Measurements from ENCODE around the gene HS6ST3. TPM values are rescaled to one million over a fixed set of nuclear protein-coding genes. Genes with fewer than 3 reads are reported as not detected.

HS6ST3 gene
- total RNA-seq, 1 donor from 2014 or later = not detected

DNA sequence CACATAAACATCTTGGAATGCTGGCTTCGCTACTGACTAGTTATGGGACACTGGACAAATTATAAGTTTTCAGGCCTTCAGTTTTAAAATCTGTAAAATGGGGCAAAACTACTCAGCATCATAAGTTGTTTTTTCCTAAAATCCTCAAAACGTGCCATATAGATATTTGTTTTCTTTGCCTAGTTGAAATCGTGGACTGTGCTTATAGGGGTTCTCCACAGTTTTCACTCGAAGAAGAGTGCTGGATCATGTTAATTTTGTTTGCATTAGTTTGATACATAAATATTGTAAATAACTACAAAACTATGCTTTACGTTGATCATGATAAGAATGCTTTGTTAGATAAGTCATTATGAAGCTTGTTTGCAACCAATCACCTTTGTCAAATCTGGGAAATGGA lies 591.0 kb downstream of the HS6ST3 start:
- intact Hi-C loops (cut with micrococcal nuclease) = no loop called here
- DNase-seq = no peak
- Mint-ChIP-seq H3K4me1 (no peaks in the 10 kb centered on the region), H3K36me3 (ENCODE audit: low read depth) (no peaks in the 10 kb centered on the region), H3K9me3 (no peaks in the 10 kb centered on the region), H3K4me3 (no peak overlapping the region), H3K27ac (no peak overlapping the region), H3K27me3 (no peaks in the 10 kb centered on the region)

DNA sequence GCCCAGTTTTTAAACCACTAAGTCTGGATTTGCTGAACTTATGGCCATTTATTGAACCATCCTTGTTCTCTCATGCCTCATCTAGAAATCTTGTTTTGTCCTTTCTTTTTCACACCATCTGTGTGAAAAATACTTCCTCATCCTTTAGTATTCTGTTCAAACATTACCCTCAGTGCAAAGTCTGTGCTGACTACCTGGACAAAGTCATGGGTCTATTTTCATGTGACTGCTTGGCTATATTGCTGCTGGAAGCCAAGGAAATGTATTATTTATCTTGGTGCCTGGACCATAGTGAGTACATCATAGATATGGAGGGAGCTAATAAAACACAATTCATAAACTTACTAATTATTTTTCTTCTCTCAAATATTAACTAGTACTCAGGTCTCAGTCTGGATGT lies 591.9 kb downstream of the HS6ST3 start:
- Mint-ChIP-seq H3K27ac (no peak overlapping the region), H3K36me3 (ENCODE audit: low read depth) (no peaks in the 10 kb centered on the region), H3K4me1 (no peaks in the 10 kb centered on the region), H3K27me3 (no peaks in the 10 kb centered on the region), H3K9me3 (no peaks in the 10 kb centered on the region), H3K4me3 (no peak overlapping the region)
- DNase-seq = no peak
- intact Hi-C loops (cut with micrococcal nuclease) = no loop called here

DNA sequence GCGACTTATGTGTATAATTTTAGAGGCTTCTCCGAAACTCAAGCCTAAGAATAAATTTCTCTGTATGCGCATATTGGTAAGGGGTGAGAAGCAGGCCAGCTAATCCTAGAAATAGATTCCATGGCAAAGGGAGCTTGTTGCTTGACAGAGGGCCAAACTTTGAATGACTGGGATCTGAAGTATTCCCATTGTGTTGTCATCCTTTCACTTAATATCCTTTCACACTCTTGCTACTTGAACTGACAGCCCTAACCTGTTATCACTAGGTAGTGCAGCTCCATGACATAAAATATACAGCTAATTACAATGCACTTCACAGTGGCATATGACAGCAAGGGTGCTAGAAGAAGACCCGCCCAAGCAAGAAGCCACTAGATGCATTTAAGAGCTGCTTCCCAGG lies 594.6 kb downstream of the HS6ST3 start:
- no peak for DNase-seq
- Mint-ChIP-seq H3K9me3 (no peaks in the 10 kb centered on the region), H3K27ac (no peak overlapping the region), H3K36me3 (ENCODE audit: low read depth) (no peaks in the 10 kb centered on the region), H3K4me3 (no peak overlapping the region), H3K27me3 (no peaks in the 10 kb centered on the region), H3K4me1 (no peaks in the 10 kb centered on the region)
- intact Hi-C loops (cut with micrococcal nuclease) = no loop called here

DNA sequence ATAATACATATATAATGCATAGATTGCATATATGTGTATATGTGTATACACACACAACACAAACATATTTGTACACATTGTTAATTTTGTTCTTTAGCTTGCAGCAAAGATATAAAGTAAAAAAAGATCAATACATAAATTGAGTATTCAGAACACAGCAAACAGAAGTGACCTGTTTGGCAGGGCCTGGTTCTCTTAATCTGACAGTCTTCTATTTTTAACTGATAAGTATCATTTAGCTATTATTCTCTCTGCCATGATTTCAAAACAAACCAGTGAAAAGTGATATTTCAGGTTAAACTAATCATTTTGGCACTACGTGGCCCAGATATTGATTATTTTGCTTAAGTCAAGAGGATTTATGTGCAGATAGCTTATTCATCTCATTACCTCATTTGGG lies 595.0 kb downstream of the HS6ST3 start:
- Mint-ChIP-seq H3K4me1 (no peaks in the 10 kb centered on the region), H3K27ac (no peak overlapping the region)

DNA sequence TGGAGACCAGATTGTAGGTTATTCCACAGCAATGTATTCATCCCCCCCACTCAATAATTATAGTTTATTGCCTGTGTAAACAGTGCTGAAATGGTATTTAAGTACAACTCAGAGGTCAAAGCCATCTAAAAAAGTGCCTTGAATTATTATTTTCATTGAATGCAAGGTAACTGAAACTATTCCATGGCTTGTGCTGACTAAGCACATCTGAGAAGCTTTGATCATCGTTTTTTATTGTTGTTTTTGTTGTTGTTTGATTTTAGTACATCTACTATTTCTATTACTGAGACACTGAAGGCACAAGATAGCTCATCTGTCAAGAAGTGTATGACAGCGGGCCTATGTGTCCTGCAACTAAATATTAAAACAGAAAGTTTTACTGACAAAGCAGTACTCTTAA lies 596.4 kb downstream of the HS6ST3 start:
- Mint-ChIP-seq H3K4me1 (no peaks in the 10 kb centered on the region), H3K4me3 (no peak overlapping the region), H3K27ac (no peak overlapping the region), H3K27me3 (no peaks in the 10 kb centered on the region), H3K9me3 (no peaks in the 10 kb centered on the region), H3K36me3 (ENCODE audit: low read depth) (no peaks in the 10 kb centered on the region)
- DNase-seq = no peak
- intact Hi-C loops (cut with micrococcal nuclease) = no loop called here

More for the DNA sequence above, 595.0 kb downstream of the HS6ST3 start:
- H3K4me3 Mint-ChIP-seq = no peak overlapping the region
- intact Hi-C loops (cut with micrococcal nuclease) = no loop called here
- H3K36me3 Mint-ChIP-seq (ENCODE audit: low read depth) = no peaks in the 10 kb centered on the region
- DNase-seq = no peak
- no peaks in the 10 kb centered on the region for H3K27me3 Mint-ChIP-seq
- no peaks in the 10 kb centered on the region for H3K9me3 Mint-ChIP-seq

DNA sequence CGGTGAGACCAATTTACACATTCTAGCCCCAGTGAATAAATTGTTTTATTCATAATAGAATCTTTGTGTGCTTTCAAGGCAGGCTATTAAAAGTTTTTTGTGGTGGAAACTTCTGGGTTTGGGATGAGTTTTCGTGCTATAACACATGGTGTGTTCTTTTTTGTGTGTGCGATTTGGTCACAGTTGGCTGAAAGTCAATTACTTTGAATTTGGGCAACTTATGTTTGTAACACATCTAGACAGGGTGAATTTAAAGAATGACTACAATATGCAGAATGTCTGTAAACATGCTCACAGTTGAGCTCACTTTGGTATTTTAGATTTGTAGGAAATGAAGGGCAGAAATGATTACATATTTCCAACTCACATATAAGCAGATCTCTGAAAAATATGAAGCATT lies 597.3 kb downstream of the HS6ST3 start:
- Mint-ChIP-seq H3K36me3 (ENCODE audit: low read depth) (no peaks in the 10 kb centered on the region), H3K4me1 (no peaks in the 10 kb centered on the region), H3K27ac (no peak overlapping the region), H3K4me3 (no peak overlapping the region), H3K9me3 (no peaks in the 10 kb centered on the region), H3K27me3 (no peaks in the 10 kb centered on the region)
- intact Hi-C loops (cut with micrococcal nuclease) = no loop called here
- DNase-seq = no peak

DNA sequence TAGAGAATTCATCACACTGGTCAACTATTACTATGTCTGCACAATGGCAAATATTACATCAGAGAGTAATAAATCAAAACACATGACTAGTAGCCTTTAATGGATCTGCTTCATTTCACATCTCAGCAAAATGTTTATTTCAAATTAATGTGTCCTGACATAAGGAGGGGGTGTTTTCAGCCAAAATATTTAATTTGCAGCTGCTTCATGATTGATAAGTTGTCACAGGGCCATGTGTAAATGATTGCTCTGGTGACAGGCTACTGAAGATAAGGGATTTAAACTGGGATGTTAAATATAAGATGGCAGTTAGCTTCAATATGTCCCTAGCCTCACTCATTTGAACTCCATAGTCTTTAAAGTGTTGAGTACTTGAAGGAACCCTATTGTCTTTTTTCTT lies 601.1 kb downstream of the HS6ST3 start:
- H3K27me3 Mint-ChIP-seq = no peaks in the 10 kb centered on the region
- no peaks in the 10 kb centered on the region for H3K9me3 Mint-ChIP-seq
- no peak for DNase-seq
- H3K4me3 Mint-ChIP-seq = no peak overlapping the region
- intact Hi-C loops (cut with micrococcal nuclease) = no loop called here
- H3K4me1 Mint-ChIP-seq = no peaks in the 10 kb centered on the region
- H3K27ac Mint-ChIP-seq = no peak overlapping the region
- no peaks in the 10 kb centered on the region for H3K36me3 Mint-ChIP-seq (ENCODE audit: low read depth)

DNA sequence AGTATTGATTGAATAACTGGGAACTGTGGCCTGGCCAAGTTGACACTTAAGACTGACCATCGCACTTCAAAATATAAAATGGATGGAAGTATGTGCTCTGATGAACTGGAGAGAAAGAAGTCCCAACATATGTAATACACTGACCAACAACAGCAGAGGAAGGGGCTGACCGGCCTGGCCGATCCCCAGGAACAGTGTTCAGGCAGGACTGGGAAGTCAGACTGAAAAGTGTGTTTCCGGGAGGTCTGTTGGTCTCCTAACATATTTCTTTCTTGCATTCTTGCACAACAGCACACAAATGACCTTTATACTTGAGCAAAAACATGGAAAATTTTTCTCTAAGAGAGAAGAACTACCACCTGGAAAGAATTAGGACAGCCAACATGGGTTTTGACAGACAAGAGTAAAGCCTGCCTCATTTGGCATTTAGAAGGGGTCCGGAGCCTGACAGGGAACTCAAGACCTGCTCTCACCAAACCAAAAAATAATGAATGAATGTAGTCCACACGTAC lies 606.5 kb downstream of the HS6ST3 start:
- no peak for DNase-seq
- no peaks in the 10 kb centered on the region for H3K4me1 Mint-ChIP-seq
- no peak overlapping the region for H3K27ac Mint-ChIP-seq
- no peaks in the 10 kb centered on the region for H3K9me3 Mint-ChIP-seq
- intact Hi-C loops (cut with micrococcal nuclease) = no loop called here
- no peaks in the 10 kb centered on the region for H3K36me3 Mint-ChIP-seq (ENCODE audit: low read depth)
- H3K27me3 Mint-ChIP-seq = no peaks in the 10 kb centered on the region
- H3K4me3 Mint-ChIP-seq = no peak overlapping the region

DNA sequence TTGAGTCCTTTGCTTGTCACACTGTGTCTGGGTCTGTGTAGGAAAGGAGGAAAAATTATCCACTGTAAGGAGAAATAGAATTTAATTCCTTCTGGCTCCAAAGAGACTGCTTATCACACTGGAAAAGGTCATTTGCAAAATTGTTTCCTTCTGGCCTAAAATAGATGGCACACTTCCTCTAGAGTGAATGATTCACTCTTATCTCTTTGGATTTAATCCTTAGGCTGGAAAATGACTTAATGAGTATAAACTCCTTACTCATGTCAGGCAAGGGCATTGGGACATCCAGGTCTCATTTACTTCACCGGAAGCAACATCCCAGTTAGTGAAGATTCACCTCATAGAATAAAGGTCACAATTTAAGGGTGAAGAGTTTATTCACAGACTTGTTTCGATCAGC lies 610.8 kb downstream of the HS6ST3 start:
- H3K27me3 Mint-ChIP-seq = no peaks in the 10 kb centered on the region
- H3K9me3 Mint-ChIP-seq = no peaks in the 10 kb centered on the region
- intact Hi-C loops (cut with micrococcal nuclease) = no loop called here
- H3K36me3 Mint-ChIP-seq (ENCODE audit: low read depth) = no peaks in the 10 kb centered on the region
- H3K4me1 Mint-ChIP-seq = no peaks in the 10 kb centered on the region
- H3K4me3 Mint-ChIP-seq = no peak overlapping the region
- no peak for DNase-seq
- no peak overlapping the region for H3K27ac Mint-ChIP-seq

DNA sequence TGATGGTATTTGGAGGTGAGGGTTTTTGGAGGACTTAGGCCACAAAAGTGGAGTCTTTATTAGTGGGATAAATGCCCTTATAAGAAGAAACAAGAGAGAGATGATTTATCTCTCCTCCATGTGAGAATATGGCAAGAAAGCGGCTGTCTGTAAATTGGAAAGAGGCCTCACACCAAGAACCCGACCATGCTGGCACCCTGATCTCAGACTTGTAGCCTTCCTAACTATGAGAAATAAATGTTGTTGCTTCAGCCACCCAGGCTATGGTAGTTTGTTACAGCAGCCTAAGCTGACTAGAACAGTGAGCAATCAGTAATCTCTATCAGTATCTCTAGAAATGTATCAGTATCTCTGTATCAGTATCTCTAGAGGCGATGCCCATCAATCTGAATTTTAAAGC lies 617.2 kb downstream of the HS6ST3 start:
- Mint-ChIP-seq H3K27ac (no peak overlapping the region), H3K27me3 (no peaks in the 10 kb centered on the region), H3K9me3 (peaks cover 4% of the 10 kb centered on the region), H3K4me3 (no peak overlapping the region), H3K4me1 (no peaks in the 10 kb centered on the region), H3K36me3 (ENCODE audit: low read depth) (no peaks in the 10 kb centered on the region)
- intact Hi-C loops (cut with micrococcal nuclease) = no loop called here
- DNase-seq = no peak

DNA sequence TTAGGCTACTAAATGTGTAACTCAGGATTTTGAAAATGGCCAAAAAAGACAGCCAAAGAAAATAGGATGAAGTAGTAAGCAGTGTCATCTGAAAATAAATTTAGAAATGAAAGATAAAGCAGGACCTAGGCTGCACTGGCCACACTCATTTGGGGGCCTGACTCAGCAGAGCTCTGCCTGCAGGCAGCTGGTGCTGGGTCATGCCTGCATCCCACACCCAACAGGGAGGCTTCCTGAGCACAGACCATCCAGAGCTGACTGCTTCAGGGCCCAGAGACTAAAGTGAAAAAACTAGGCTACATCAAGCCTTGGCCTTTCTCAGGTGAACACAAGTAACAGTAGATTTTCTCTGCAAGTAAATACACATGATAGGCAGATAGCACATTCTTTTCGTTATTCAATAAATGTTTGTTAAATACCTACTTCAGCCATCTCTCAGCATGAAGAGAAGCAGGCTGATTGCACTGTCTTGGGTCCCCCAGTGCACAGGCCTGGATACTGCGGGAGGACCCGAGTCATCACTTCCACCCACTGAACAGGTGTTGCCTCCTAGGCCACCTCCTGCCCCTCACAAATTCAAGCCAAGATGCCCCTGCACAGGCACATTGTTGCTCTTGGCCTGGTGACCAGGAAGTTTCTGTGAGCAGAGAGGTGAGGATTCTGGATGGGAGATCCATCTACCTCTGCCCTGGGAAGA lies 620.4 kb downstream of the HS6ST3 start:
- H3K9me3 Mint-ChIP-seq = peaks cover 4% of the 10 kb centered on the region
- no peaks in the 10 kb centered on the region for H3K36me3 Mint-ChIP-seq (ENCODE audit: low read depth)
- intact Hi-C loops (cut with micrococcal nuclease) = no loop called here
- no peaks in the 10 kb centered on the region for H3K4me1 Mint-ChIP-seq
- no peak overlapping the region for H3K27ac Mint-ChIP-seq
- no peaks in the 10 kb centered on the region for H3K27me3 Mint-ChIP-seq
- no peak overlapping the region for H3K4me3 Mint-ChIP-seq
- no peak for DNase-seq

DNA sequence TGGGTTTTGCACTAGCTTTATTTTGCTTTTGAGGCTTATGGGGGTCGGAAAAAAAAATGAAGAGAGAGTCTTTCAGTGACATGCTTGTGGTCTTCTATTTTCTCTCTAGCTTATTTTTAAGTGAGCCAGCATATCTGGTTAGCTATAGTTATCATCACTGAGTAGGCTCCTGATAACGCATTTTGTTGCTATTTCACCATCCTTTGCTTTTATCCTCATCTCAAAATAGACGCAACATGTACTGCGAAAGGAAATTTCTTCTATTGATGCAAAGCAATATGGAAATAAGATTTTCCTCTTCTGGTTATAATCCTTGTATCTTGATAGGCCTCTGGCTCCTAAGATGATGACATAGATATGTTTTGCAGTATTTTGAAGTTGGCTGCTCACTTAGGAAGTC lies 630.5 kb downstream of the HS6ST3 start:
- no peaks in the 10 kb centered on the region for H3K4me1 Mint-ChIP-seq

DNA sequence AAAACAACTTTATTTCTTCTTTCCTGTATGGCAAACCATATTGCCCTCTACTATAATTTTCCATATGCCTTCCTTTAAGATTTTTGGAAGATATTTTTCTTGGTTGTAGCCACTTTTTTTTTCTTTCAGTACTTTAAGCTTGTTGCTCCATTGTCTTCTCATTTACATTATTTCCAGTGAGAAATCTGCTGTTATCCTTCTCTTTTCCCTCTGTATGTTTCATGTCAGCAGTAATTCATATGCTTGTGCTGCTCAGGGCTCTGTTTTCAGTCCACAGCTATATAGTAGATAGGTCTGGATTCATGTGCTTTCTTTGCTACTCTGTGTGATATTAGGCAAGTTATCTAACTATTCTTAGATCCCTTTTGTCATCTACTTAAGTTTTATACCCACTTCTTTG lies 636.7 kb downstream of the HS6ST3 start:
- H3K36me3 Mint-ChIP-seq (ENCODE audit: low read depth) = no peaks in the 10 kb centered on the region
- H3K9me3 Mint-ChIP-seq = peaks cover 22% of the 10 kb centered on the region
- H3K27me3 Mint-ChIP-seq = no peaks in the 10 kb centered on the region
- no peak overlapping the region for H3K27ac Mint-ChIP-seq
- no peaks in the 10 kb centered on the region for H3K4me1 Mint-ChIP-seq
- intact Hi-C loops (cut with micrococcal nuclease) = no loop called here
- no peak for DNase-seq
- no peak overlapping the region for H3K4me3 Mint-ChIP-seq

More for the DNA sequence above, 630.5 kb downstream of the HS6ST3 start:
- no peaks in the 10 kb centered on the region for H3K27me3 Mint-ChIP-seq
- H3K36me3 Mint-ChIP-seq (ENCODE audit: low read depth) = no peaks in the 10 kb centered on the region
- H3K9me3 Mint-ChIP-seq = no peaks in the 10 kb centered on the region
- H3K27ac Mint-ChIP-seq = no peak overlapping the region
- H3K4me3 Mint-ChIP-seq = no peak overlapping the region
- intact Hi-C loops (cut with micrococcal nuclease) = no loop called here
- DNase-seq = no peak

DNA sequence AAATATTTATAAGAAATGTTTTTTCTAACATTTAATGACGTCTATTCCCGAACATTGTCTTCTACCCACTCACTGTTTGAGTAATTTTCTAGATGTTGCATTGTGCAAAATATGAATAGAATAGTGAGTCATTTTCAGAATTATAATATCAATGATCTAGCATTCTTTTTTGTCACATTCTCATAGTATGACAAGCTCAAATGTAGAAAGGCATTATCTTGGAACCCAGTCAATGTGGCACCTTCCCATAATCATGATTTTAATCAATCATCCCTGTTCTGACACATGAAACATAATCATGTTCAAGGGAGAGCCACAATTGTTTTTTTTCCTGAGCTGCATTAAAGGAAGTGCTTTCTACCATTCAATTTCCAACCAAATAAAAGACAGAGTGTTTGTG lies 638.6 kb downstream of the HS6ST3 start:
- no peak for DNase-seq
- Mint-ChIP-seq H3K4me1 (no peaks in the 10 kb centered on the region), H3K4me3 (no peak overlapping the region), H3K27me3 (no peaks in the 10 kb centered on the region), H3K36me3 (ENCODE audit: low read depth) (no peaks in the 10 kb centered on the region), H3K9me3 (peaks cover 22% of the 10 kb centered on the region), H3K27ac (no peak overlapping the region)
- intact Hi-C loops (cut with micrococcal nuclease) = no loop called here

DNA sequence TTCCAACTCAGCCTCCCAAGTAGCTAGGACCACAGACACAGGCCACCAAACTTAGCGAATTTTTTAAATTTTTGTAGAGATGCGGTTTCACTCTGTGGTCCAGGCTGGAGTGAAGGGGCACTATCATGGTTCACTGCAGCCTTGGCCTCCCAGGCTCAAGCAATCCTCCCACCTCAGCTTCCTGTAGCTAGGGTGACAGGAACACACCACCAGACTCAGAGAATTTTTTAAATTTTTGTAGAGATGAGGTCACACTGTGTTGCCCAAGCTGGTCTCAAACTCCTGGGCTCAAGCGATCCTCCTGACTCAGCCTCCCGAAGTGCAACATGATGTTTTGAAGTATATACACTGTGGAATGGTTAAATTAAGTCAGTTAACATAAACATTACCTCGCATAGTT lies 640.8 kb downstream of the HS6ST3 start:
- H3K36me3 Mint-ChIP-seq (ENCODE audit: low read depth) = no peaks in the 10 kb centered on the region
- H3K27me3 Mint-ChIP-seq = no peaks in the 10 kb centered on the region
- no peak overlapping the region for H3K4me3 Mint-ChIP-seq
- H3K9me3 Mint-ChIP-seq = peaks cover 22% of the 10 kb centered on the region
- intact Hi-C loops (cut with micrococcal nuclease) = no loop called here
- H3K4me1 Mint-ChIP-seq = no peaks in the 10 kb centered on the region
- DNase-seq = no peak
- no peak overlapping the region for H3K27ac Mint-ChIP-seq
